ENCODE measurements around the gene BHLHE40. TPM values are rescaled to one million over a fixed set of nuclear protein-coding genes. Genes with fewer than 3 reads are reported as not detected.

BHLHE40 gene
- total RNA-seq, 4 donors from 2014 or later: 63.0 to 154 (median 93.3) TPM

- H3K27ac ChIP-seq: no peak overlapping the region
- WGBS: 81% methylated on average over 6 of the region's 6 CpGs
- no peak for TF ChIP-seq POLR2A (IDR thresholded peaks at IDR 0.05)
- TF ChIP-seq CTCF (IDR thresholded peaks at IDR 0.05): no peak
- TF ChIP-seq EP300 (IDR thresholded peaks at IDR 0.05): no peak
- TF ChIP-seq POLR2AphosphoS5 (IDR thresholded peaks at IDR 0.05): no peak
Observed at GRCh38 chr3:5007873-5008272, 28.6 kb downstream of the BHLHE40 start.

DNA sequence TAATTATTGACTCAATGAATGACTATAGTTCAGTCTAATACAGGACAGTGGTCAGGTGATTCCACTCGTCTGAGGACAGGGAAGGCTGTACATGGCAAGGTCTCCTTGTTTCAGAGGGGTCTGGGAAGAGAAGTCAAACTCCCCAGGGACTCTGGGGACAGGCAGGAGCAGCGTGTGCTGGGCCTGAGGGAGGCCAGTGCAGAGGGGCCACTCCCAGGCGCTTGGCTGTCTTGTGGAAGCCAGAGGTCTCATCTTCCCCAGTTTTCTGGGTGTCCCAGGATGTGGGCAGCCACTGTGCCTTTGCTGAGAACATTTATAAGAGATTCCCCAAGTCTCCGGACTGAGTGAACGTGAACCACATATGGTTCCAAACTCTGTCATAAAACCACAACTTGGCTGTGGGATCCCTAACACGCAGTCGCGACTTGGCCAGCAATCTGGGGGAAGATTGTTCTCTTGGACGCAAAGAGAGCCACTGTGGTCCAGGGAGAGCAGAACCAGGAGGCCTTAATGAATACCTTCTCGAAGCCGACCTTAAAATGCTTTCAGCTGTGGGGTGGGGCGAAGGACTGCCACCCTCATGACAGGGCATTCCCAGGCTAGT is 30.4 kb downstream of the BHLHE40 start:
- Histone ChIP-seq H3K27me3 (no peaks in the 10 kb centered on the region), H3K27ac (no peak overlapping the region), H3K4me1 (peaks cover 49% of the 10 kb centered on the region), H3K4me3 (no peak overlapping the region), H3K36me3 (no peaks in the 10 kb centered on the region), H3K9me3 (no peaks in the 10 kb centered on the region)
- no peak for DNase-seq (ENCODE audit: low spot score in 2 of 2)
- no peak for TF ChIP-seq EP300 (IDR thresholded peaks at IDR 0.05)
- 59% methylated on average over 12 of the region's 12 CpGs for WGBS

More at GRCh38 chr3:5007873-5008272, 28.6 kb downstream of the BHLHE40 start:
- Histone ChIP-seq H3K4me3 (no peak overlapping the region), H3K27me3 (no peaks in the 10 kb centered on the region), H3K9me3 (no peaks in the 10 kb centered on the region), H3K4me1 (peaks cover 40% of the 10 kb centered on the region), H3K36me3 (no peaks in the 10 kb centered on the region)
- no peak for DNase-seq (ENCODE audit: low spot score in 2 of 2)

DNA sequence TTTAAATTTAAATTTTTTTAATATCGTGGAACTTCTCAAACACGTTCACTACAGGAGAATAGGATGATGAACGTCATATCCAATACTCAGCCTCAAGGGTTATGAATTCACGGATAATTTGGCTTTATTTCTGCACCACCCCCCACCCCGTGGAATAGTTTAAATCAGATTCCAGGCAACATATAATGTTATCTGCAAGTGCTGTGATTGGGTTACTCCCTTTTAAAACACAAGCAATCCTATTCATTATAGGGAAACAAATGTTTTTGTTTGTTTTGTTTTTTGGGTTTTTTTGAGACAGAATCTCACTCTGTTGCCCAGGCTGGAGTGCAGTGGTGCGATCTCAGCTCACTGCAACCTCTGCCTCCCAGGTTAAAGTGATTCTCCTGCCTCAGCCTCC is 30.9 kb downstream of the BHLHE40 start:
- H3K4me3 ChIP-seq: no peak overlapping the region
- no peaks in the 10 kb centered on the region for H3K36me3 ChIP-seq
- 71% methylated on average over 6 of the region's 6 CpGs for WGBS
- H3K4me1 ChIP-seq: peaks cover 49% of the 10 kb centered on the region
- DNase-seq (ENCODE audit: low spot score in 2 of 2): no peak
- no peak overlapping the region for H3K27ac ChIP-seq
- no peaks in the 10 kb centered on the region for H3K9me3 ChIP-seq
- no peaks in the 10 kb centered on the region for H3K27me3 ChIP-seq
- TF ChIP-seq CTCF (IDR thresholded peaks at IDR 0.05) (no peak), POLR2AphosphoS5 (IDR thresholded peaks at IDR 0.05) (no peak)

GRCh38 chr3:5010706-5011554 is 31.7 kb downstream of the BHLHE40 start:
- Histone ChIP-seq H3K36me3 (no peaks in the 10 kb centered on the region), H3K9me3 (no peaks in the 10 kb centered on the region), H3K27me3 (no peaks in the 10 kb centered on the region), H3K4me1 (peaks cover 50% of the 10 kb centered on the region), H3K27ac (no peak overlapping the region), H3K4me3 (no peak overlapping the region)
- TF ChIP-seq POLR2AphosphoS5 (IDR thresholded peaks at IDR 0.05) (no peak), CTCF (IDR thresholded peaks at IDR 0.05) (no peak), POLR2A (IDR thresholded peaks at IDR 0.05) (no peak), EP300 (IDR thresholded peaks at IDR 0.05) (no peak)
- DNase-seq (ENCODE audit: low spot score in 2 of 2): no peak
- 81% methylated on average over 5 of the region's 7 CpGs for WGBS

DNA sequence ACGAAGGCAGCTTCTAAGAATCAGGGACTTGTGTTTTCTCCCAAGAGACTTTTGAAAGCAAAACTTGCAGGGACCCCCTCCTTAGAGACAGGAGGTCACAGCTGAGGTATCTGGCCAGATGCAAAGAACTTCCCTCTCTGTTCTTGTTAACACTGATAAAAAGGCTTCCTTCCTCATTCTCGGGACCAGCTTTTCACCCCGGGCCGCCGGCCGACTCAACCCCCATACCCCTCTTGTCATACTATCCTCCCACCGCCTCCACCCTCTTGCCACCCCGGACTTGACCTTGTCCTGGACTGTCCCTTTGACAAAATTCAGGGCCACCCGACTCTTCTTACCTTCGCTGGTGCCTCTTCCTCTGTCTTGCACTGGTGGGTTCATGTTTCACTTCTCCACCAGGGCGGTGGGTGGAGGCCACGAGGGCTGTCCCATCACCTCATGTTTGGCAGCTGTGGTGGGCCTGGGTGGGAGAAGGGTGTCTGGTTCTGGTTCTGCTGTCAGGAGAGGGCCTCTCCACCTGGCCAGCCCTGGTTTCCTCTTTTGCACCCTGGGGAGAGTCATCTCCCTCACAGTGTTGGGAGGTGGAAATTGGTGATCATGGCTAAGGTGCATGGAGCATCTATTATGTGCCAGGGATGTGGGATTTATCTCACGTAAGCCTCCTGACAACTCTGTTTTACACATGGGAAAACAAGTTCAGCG is 32.5 kb downstream of the BHLHE40 start:
- no peak overlapping the region for H3K27ac ChIP-seq
- DNase-seq (ENCODE audit: low spot score in 2 of 2): no peak
- WGBS: 87% methylated on average over 14 of the region's 14 CpGs
- no peaks in the 10 kb centered on the region for H3K36me3 ChIP-seq
- H3K27me3 ChIP-seq: no peaks in the 10 kb centered on the region
- no peaks in the 10 kb centered on the region for H3K9me3 ChIP-seq
- H3K4me1 ChIP-seq: peaks cover 56% of the 10 kb centered on the region
- H3K4me3 ChIP-seq: no peak overlapping the region
- TF ChIP-seq POLR2A (IDR thresholded peaks at IDR 0.05) (no peak), EP300 (IDR thresholded peaks at IDR 0.05) (no peak), POLR2AphosphoS5 (IDR thresholded peaks at IDR 0.05) (no peak), CTCF (IDR thresholded peaks at IDR 0.05) (no peak)
